OCI-LY1 (cell line): ENCODE measurements around the gene TAX1BP1.

Experiments
- H2AFZ ChIP-seq: fragments of 200-600 bp; sonication (generic), shearing (Covaris generic); 2 replicates; pipeline ENCODE4 v1.6.0; 2014; ENCODE audit warnings: antibody characterized with exemption, mild to moderate bottlenecking, low read length
- H3F3A ChIP-seq: fragments of 200-600 bp; sonication (generic), shearing (Covaris generic); 2 replicates; pipeline ENCODE4 v1.6.0; 2014; ENCODE audit warnings: mild to moderate bottlenecking, antibody characterized with exemption, low read length, moderate library complexity; ENCODE audit not compliant: insufficient read depth
- H3K27ac ChIP-seq: fragments of 200-600 bp; sonication (generic); 2 replicates; pipeline ENCODE4 v1.5.1; 2014; ENCODE audit warnings: low read length, mixed run types, mild to moderate bottlenecking, low read depth; ENCODE audit not compliant: poor library complexity, severe bottlenecking
- H3K27me3 ChIP-seq: fragments of 200-600 bp; sonication (generic); 2 replicates; pipeline ENCODE4 v1.6.0; 2014; ENCODE audit warnings: antibody characterized with exemption, mild to moderate bottlenecking, low read length, moderate library complexity; ENCODE audit not compliant: insufficient read depth
- H3K36me3 ChIP-seq: fragments of 200-600 bp; sonication (generic); 2 replicates; pipeline ENCODE4 v1.6.1; 2014; ENCODE audit warnings: mild to moderate bottlenecking, antibody characterized with exemption, low read length, moderate library complexity, mixed read lengths; ENCODE audit not compliant: insufficient read depth
- H3K4me1 ChIP-seq: fragments of 200-600 bp; sonication (generic); 2 replicates; pipeline ENCODE4 v1.5.1; 2014; ENCODE audit warnings: mild to moderate bottlenecking, low read length, moderate library complexity; ENCODE audit not compliant: insufficient read depth, severe bottlenecking
- H3K4me2 ChIP-seq: fragments of 200-600 bp; sonication (generic), shearing (Covaris generic); 2 replicates; pipeline ENCODE4 v1.6.1; 2014; ENCODE audit warnings: low read length
- H3K4me3 ChIP-seq: fragments of 200-600 bp; sonication (generic); 2 replicates; pipeline ENCODE4 v1.5.1; 2014; ENCODE audit warnings: low read length, low read depth, mild to moderate bottlenecking, mixed read lengths; ENCODE audit not compliant: poor library complexity, severe bottlenecking
- H3K79me2 ChIP-seq: fragments of 200-600 bp; shearing (Covaris generic); 2 replicates; pipeline ENCODE4 v1.6.1; 2016; ENCODE audit warnings: mixed run types, low read length, mixed read lengths; ENCODE audit not compliant: insufficient read depth
- H3K9ac ChIP-seq: fragments of 200-600 bp; sonication (generic), shearing (Covaris generic); 2 replicates; pipeline ENCODE4 v1.6.1; 2014; ENCODE audit warnings: mild to moderate bottlenecking, low read length, mixed read lengths
- H3K9me2 ChIP-seq: fragments of 200-600 bp; sonication (generic), shearing (Covaris generic); 2 replicates; pipeline ENCODE4 v1.6.1; 2014; ENCODE audit warnings: low read depth, mild to moderate bottlenecking, low read length, mixed read lengths
- H3K9me3 ChIP-seq: fragments of 200-600 bp; shearing (Covaris generic); 2 replicates; pipeline ENCODE4 v1.6.1; 2014; ENCODE audit warnings: low read length, mixed read lengths
- H4K20me1 ChIP-seq: fragments of 200-600 bp; sonication (generic), shearing (Covaris generic); 2 replicates; pipeline ENCODE4 v1.6.0; 2016; ENCODE audit warnings: mild to moderate bottlenecking, low read length; ENCODE audit not compliant: insufficient read depth
- EZH2 ChIP-seq: fragments of 200-600 bp; sonication (generic), shearing (Covaris generic); IDR thresholded peaks from 2 replicates; pipeline ENCODE4 v1.8.0; 2017; ENCODE audit warnings: borderline replicate concordance, mixed run types, mild to moderate bottlenecking, antibody characterized with exemption, low read length, moderate library complexity, mixed read lengths
- TF ChIP-seq, protein P1 (sequence below): fragments of 200-600 bp; sonication (generic), shearing (Covaris generic); IDR thresholded peaks from 2 replicates; pipeline ENCODE4 v1.5.1; 2017; ENCODE audit warnings: mild to moderate bottlenecking, antibody characterized with exemption, low read length, moderate library complexity, mixed read lengths

Gene TAX1BP1

DNA sequence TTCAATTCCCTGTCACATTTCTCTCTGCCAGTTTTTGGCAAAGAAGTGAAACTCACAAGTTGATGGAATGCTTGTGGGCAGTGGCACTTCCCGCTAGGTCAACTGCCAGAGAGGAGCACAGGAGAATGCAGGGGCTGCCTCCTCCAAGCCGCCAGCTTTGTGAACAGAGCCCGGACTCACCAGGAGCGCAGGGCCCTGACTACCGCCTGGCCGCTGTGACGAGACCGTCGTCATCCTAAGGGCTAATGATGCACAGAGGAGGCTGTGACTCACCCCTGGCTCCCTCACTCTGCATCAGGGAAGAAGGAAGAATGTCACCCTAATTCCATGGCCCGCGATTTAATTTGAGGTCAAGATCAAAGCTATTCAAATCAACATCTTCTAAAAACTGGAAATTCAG lies 123.9 kb downstream of the TAX1BP1 start:
- H3K79me2 ChIP-seq = no peaks in the 10 kb centered on the region
- H3F3A ChIP-seq = no peaks in the 10 kb centered on the region
- H3K4me2 ChIP-seq = no peak overlapping the region
- no peaks in the 10 kb centered on the region for H3K27me3 ChIP-seq
- H4K20me1 ChIP-seq = no peaks in the 10 kb centered on the region
- H3K9me2 ChIP-seq = no peaks in the 10 kb centered on the region
- H3K9ac ChIP-seq = no peak overlapping the region
- no peak overlapping the region for H2AFZ ChIP-seq
- no peak overlapping the region for H3K4me3 ChIP-seq
- no peaks in the 10 kb centered on the region for H3K9me3 ChIP-seq
- no peaks in the 10 kb centered on the region; the same call in 1 of the 2 replicates for H3K36me3 ChIP-seq
- TF ChIP-seq, protein P1, sequence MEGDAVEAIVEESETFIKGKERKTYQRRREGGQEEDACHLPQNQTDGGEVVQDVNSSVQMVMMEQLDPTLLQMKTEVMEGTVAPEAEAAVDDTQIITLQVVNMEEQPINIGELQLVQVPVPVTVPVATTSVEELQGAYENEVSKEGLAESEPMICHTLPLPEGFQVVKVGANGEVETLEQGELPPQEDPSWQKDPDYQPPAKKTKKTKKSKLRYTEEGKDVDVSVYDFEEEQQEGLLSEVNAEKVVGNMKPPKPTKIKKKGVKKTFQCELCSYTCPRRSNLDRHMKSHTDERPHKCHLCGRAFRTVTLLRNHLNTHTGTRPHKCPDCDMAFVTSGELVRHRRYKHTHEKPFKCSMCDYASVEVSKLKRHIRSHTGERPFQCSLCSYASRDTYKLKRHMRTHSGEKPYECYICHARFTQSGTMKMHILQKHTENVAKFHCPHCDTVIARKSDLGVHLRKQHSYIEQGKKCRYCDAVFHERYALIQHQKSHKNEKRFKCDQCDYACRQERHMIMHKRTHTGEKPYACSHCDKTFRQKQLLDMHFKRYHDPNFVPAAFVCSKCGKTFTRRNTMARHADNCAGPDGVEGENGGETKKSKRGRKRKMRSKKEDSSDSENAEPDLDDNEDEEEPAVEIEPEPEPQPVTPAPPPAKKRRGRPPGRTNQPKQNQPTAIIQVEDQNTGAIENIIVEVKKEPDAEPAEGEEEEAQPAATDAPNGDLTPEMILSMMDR = no peak
- TF ChIP-seq EZH2 = no peak
- no peaks in the 10 kb centered on the region for H3K4me1 ChIP-seq
- H3K27ac ChIP-seq = no peak overlapping the region

DNA sequence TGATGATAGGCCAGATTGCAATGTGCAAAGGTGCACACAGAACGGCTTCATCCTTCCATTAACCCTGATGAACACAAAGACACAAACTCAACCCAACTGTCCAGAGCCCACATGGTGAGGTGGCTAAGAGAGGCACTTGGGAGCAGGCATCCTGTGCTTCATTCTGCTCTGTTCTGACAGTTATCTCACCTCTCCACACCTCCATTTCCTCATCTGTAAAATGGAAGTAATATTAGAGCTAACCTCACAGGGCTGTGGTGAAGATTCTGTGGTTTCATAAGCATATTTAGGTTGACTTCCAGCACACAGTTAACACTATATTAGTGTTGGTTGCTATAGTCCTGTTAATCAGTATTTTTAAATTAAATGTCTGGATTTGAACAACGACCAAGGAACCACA lies 126.3 kb downstream of the TAX1BP1 start:
- no peak for TF ChIP-seq EZH2
- TF ChIP-seq, protein P1 = no peak
- no peaks in the 10 kb centered on the region for H3K4me1 ChIP-seq
- H3K4me2 ChIP-seq = no peak overlapping the region
- no peaks in the 10 kb centered on the region for H3K9me3 ChIP-seq
- no peaks in the 10 kb centered on the region for H3K79me2 ChIP-seq
- no peak overlapping the region for H3K4me3 ChIP-seq
- H3K9ac ChIP-seq = no peak overlapping the region
- H3K27me3 ChIP-seq = no peaks in the 10 kb centered on the region
- no peaks in the 10 kb centered on the region for H3F3A ChIP-seq
- H2AFZ ChIP-seq = no peak overlapping the region
- H3K27ac ChIP-seq = no peak overlapping the region
- H3K36me3 ChIP-seq = no peaks in the 10 kb centered on the region
- H3K9me2 ChIP-seq = no peaks in the 10 kb centered on the region
- H4K20me1 ChIP-seq = no peaks in the 10 kb centered on the region

DNA sequence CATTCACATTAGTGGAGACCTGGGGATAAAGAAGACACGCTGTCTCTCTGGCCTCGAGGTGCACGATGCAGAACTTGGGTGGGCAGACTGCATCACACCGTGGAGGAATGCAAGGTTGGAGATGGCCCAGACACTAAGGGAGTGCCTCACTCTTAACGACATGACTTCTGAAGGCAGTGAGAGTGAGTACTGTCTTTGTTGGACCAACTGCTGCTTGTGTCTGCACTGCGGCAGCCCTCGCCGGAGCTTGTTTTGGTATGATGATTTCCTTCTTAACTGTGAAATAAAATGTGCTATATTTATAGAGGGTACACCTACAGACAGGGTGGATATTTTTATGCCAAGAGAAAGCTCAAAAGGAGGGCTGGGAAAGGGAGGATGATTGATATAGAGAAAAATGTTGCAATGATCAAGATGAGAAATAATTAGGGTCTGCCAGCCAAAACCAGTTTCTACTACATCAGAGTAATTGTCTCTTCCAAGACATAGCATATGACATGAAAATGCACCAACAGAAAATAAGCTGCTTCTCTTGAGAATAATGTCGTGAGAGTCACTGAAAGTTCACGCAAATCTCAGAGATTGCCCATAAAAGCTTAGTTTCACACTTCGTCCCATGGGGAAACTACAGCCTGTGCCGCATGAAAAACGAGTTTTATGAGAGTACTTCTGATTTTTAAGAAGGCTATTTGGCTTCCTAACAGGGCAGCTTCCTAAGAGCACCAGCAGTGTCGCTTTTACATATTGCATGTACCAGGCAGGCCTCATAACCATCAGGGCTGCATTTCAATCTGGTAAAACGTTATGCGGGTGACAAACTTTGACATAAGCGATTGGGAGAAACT lies 127.1 kb downstream of the TAX1BP1 start:
- H3F3A ChIP-seq = no peaks in the 10 kb centered on the region
- no peaks in the 10 kb centered on the region for H3K27me3 ChIP-seq
- H3K27ac ChIP-seq = no peak overlapping the region
- no peak overlapping the region for H3K4me3 ChIP-seq
- no peaks in the 10 kb centered on the region for H3K4me1 ChIP-seq
- no peaks in the 10 kb centered on the region for H3K9me2 ChIP-seq
- H3K79me2 ChIP-seq = no peaks in the 10 kb centered on the region
- no peak overlapping the region for H3K4me2 ChIP-seq
- no peaks in the 10 kb centered on the region for H3K9me3 ChIP-seq
- no peak overlapping the region for H2AFZ ChIP-seq
- TF ChIP-seq EZH2 = no peak
- TF ChIP-seq, protein P1 = no peak
- H3K36me3 ChIP-seq = no peaks in the 10 kb centered on the region; the same call in 1 of the 2 replicates
- no peaks in the 10 kb centered on the region for H4K20me1 ChIP-seq
- H3K9ac ChIP-seq = no peak overlapping the region
